Measurements from ENCODE around the gene RHOBTB1. TPM values are rescaled to one million over a fixed set of nuclear protein-coding genes. Genes with fewer than 3 reads are reported as not detected.

The RHOBTB1 gene
- total and polyA plus RNA-seq, 2 experiments from 2014 or later: 4.6 to 13.2 TPM

GRCh38 chr10:60908896-60909295 lies 35.1 kb downstream of the RHOBTB1 start (continued):
- TF ChIP-seq REST (IDR thresholded peaks at IDR 0.05; ENCODE audit: unreplicated experiment) (no peak), CTCF (conservative IDR thresholded peaks at IDR 0.05; ENCODE audit: low read depth in 2 of 2) (no peak), CREB1 (CRISPR knock-in tag; IDR thresholded peaks at IDR 0.05; ENCODE audit: low read depth) (no peak), ZNF114 (CRISPR knock-in tag; IDR thresholded peaks at IDR 0.05) (no peak)

GRCh38 chr10:60908031-60908430 lies 36.0 kb downstream of the RHOBTB1 start:
- peaks cover 6% of the 10 kb centered on the region; the same call in 1 of the 2 replicates for H3K36me3 ChIP-seq (ENCODE audit: insufficient read depth)
- no peaks in the 10 kb centered on the region for H3K79me2 ChIP-seq (replicated peaks; ENCODE audit: insufficient read depth)
- no peaks in the 10 kb centered on the region for H3K27me3 ChIP-seq (ENCODE audit: insufficient read depth)
- no peak overlapping the region for H3K4me3 Mint-ChIP-seq
- no peak for ATAC-seq
- H3K4me3 ChIP-seq: no peak overlapping the region
- no peak overlapping the region for H2AFZ ChIP-seq
- peaks cover 20% of the 10 kb centered on the region for H3K36me3 Mint-ChIP-seq (ENCODE audit: low read depth)
- no peaks in the 10 kb centered on the region for H3K9me2 ChIP-seq (ENCODE audit: insufficient read depth)
- no peak for DNase-seq (ENCODE audit: low spot score)
- no peaks in the 10 kb centered on the region for H3K4me1 ChIP-seq (ENCODE audit: insufficient read depth)
- H3K27ac Mint-ChIP-seq: no peak overlapping the region
- H4K20me1 ChIP-seq (replicated peaks; ENCODE audit: insufficient read depth): no peaks in the 10 kb centered on the region
- no peak overlapping the region for H3K27ac ChIP-seq (ENCODE audit: low read depth)
- H3K4me1 Mint-ChIP-seq: peaks cover 3% of the 10 kb centered on the region; the same call in 1 of the 3 replicates
- no peaks in the 10 kb centered on the region for H3F3A ChIP-seq (replicated peaks; ENCODE audit: low read depth)
- no peaks in the 10 kb centered on the region for H3K27me3 Mint-ChIP-seq (ENCODE audit: insufficient read depth, low read depth, poor library complexity)
- peaks cover 11% of the 10 kb centered on the region for H3K9me3 Mint-ChIP-seq
- H3K4me2 ChIP-seq: no peak overlapping the region
- no peak for TF ChIP-seq REST (IDR thresholded peaks at IDR 0.05; ENCODE audit: unreplicated experiment)
- TF ChIP-seq JUNB (IDR thresholded peaks at IDR 0.05; ENCODE audit: unreplicated experiment): no peak
- TF ChIP-seq ZNF114 (CRISPR knock-in tag; IDR thresholded peaks at IDR 0.05): no peak
- TF ChIP-seq EZH2 (IDR thresholded peaks at IDR 0.05; ENCODE audit: low read depth, unreplicated experiment): no peak
- no peak for TF ChIP-seq ZNF462 (CRISPR knock-in tag; IDR thresholded peaks at IDR 0.05)
- no peak for TF ChIP-seq NANOG (IDR thresholded peaks at IDR 0.05; ENCODE audit: borderline replicate concordance)
- TF ChIP-seq ZNF331 (CRISPR knock-in tag; IDR thresholded peaks at IDR 0.05; ENCODE audit: low read depth): no peak
- no peak for TF ChIP-seq EZH2phosphoT487 (IDR thresholded peaks at IDR 0.05; ENCODE audit: unreplicated experiment)

Measured in GM23338 (cell line).